OCI-LY3 (cell line): Measurements from ENCODE around the gene ARHGEF17.
A peak's percentile ranks its signal among the peaks of the same experiment; 100 is the strongest.

Experiments used
- EZH2phosphoT487 ChIP-seq: fragments of 200-600 bp; shearing (Covaris generic); IDR thresholded peaks from 2 replicates; pipeline ENCODE4 v1.6.1; 2018; ENCODE audit warnings: antibody characterized with exemption, mixed run types, low read depth
- TF ChIP-seq, protein P1 (sequence below): fragments of 200-600, 300-600 bp; sonication (generic); IDR thresholded peaks from 2 replicates; pipeline ENCODE4 v1.5.1; 2014; ENCODE audit warnings: antibody characterized with exemption, low read length, low read depth

DNA sequence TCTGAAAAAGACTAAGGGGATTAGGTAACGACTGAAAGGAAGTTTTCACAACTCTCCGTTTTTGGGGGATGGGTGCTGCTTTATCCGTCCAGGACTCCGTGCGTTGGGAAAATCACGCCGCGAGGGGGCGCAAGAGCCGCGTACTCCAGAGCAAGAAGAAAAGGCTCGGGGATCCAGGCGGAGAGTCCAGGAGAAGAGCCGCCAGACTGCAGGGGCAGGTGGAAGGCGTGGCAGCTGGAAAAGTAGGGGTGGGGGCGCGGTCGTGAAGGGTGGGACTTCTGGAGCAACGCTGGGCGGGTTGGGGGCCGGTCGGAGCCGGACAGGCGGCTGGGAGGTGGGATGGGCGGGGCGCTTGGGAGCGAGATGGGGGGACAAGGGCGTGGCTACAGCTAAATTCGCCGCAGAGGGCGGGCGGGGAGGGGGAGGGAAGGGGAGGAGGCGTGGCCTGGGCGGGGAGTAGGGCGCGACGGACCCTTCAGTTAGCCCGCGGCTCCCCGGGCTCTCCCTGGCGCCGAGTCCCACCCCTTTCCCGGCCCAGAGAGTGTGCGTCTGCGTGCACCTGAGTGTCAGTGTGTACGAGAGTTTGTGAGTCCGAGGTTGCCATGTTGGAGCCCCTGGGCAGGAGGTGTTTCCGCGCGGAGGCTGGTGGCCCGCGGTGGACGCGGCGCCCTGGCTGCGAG lies 613 bp upstream of the ARHGEF17 start:
- TF ChIP-seq, protein P1, sequence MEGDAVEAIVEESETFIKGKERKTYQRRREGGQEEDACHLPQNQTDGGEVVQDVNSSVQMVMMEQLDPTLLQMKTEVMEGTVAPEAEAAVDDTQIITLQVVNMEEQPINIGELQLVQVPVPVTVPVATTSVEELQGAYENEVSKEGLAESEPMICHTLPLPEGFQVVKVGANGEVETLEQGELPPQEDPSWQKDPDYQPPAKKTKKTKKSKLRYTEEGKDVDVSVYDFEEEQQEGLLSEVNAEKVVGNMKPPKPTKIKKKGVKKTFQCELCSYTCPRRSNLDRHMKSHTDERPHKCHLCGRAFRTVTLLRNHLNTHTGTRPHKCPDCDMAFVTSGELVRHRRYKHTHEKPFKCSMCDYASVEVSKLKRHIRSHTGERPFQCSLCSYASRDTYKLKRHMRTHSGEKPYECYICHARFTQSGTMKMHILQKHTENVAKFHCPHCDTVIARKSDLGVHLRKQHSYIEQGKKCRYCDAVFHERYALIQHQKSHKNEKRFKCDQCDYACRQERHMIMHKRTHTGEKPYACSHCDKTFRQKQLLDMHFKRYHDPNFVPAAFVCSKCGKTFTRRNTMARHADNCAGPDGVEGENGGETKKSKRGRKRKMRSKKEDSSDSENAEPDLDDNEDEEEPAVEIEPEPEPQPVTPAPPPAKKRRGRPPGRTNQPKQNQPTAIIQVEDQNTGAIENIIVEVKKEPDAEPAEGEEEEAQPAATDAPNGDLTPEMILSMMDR = peak; percentile 99
- TF ChIP-seq EZH2phosphoT487 = no peak
